HG03103 (cell line): Measurements from ENCODE around the gene PIK3C3.
A peak's percentile ranks its signal among the peaks of the same experiment; 100 is the strongest.

Experiments
- ATAC-seq: cut with Tn5 transposase; IDR thresholded peaks from one replicate; pipeline ENCODE4 v1.9.1; 2021; ENCODE audit warnings: low read depth; ENCODE audit not compliant: unreplicated experiment

The PIK3C3 gene

GRCh38 chr18:41954827-41955613 lies at the start of gene PIK3C3:
TSS of gene PIK3C3 (plus strand) at chr18:41955234. CDS start at chr18:41955292, 58 bp downstream.
- ATAC-seq = peak; percentile 99

GRCh38 chr18:41905786-41906527 lies 49.1 kb upstream of the PIK3C3 start:
- ATAC-seq = no peak

- peak; percentile 90 for ATAC-seq
Observed at GRCh38 chr18:41906528-41907146, 48.4 kb upstream of the PIK3C3 start.

- ATAC-seq = no peak
Observed at GRCh38 chr18:41917181-41917580, 37.9 kb upstream of the PIK3C3 start.

- ATAC-seq = no peak
Observed at GRCh38 chr18:41921770-41922169, 33.3 kb upstream of the PIK3C3 start.

- ATAC-seq = no peak
Observed at GRCh38 chr18:41922176-41922575, 32.9 kb upstream of the PIK3C3 start.

GRCh38 chr18:41922841-41923240 lies 32.2 kb upstream of the PIK3C3 start:
- ATAC-seq = no peak

GRCh38 chr18:41923446-41923845 lies 31.6 kb upstream of the PIK3C3 start:
- ATAC-seq = no peak

GRCh38 chr18:41928581-41928980 lies 26.5 kb upstream of the PIK3C3 start:
- ATAC-seq = no peak

- ATAC-seq = no peak
Observed at GRCh38 chr18:41932899-41933298, 22.1 kb upstream of the PIK3C3 start.

- ATAC-seq = no peak
Observed at GRCh38 chr18:41933778-41934177, 21.3 kb upstream of the PIK3C3 start.

GRCh38 chr18:41936471-41937134 lies 18.4 kb upstream of the PIK3C3 start:
- ATAC-seq = no peak

- ATAC-seq = no peak
Observed at GRCh38 chr18:41938445-41938844, 16.6 kb upstream of the PIK3C3 start.

- ATAC-seq = no peak
Observed at GRCh38 chr18:41939326-41939725, 15.7 kb upstream of the PIK3C3 start.

GRCh38 chr18:41940506-41941215 lies 14.4 kb upstream of the PIK3C3 start:
- ATAC-seq = no peak

- no peak for ATAC-seq
Observed at GRCh38 chr18:41942254-41942653, 12.8 kb upstream of the PIK3C3 start.

- no peak for ATAC-seq
Observed at GRCh38 chr18:41948544-41949110, 6.4 kb upstream of the PIK3C3 start.

GRCh38 chr18:41949206-41949920 lies 5.7 kb upstream of the PIK3C3 start:
- ATAC-seq = no peak

- no peak for ATAC-seq
Observed at GRCh38 chr18:41955688-41956087, 654 bp downstream of the PIK3C3 start.
